Measurements from ENCODE around the gene POU3F3. TPM values are rescaled to one million over a fixed set of nuclear protein-coding genes. Genes with fewer than 3 reads are reported as not detected.

POU3F3 gene
- total RNA-seq, 2 donors from 2014 or later: 0.79 TPM; not detected in 1

DNA sequence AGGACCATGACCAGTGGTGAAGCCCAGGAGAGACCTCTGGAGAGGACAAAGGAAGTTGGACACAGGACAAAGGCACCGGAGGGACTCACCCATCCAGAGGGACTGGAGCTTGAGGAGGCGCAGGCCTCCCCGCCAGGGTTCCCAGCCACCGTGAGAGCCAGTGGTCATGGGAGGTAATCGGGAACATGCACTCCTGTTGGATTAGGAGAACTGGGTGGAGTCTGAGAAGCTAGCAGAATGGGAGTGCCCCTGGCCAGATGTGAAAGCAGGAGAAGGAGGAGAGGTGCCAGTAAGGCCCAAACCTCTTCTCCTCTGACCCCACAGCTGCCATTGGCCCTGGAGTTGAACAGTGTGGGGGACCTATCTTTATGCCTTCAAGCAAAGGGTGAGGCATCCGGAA, 20.3 kb downstream of the POU3F3 start:
- Histone ChIP-seq H3K27ac (no peak overlapping the region), H3K9me3 (no peaks in the 10 kb centered on the region), H3K4me3 (no peak overlapping the region), H3K27me3 (peaks cover 0 to 18% of the 10 kb centered on the region in 2 donors), H3K4me1 (peaks cover 0 to 16% of the 10 kb centered on the region in 2 donors), H3K36me3 (no peaks in the 10 kb centered on the region)
- TF ChIP-seq, protein P1, sequence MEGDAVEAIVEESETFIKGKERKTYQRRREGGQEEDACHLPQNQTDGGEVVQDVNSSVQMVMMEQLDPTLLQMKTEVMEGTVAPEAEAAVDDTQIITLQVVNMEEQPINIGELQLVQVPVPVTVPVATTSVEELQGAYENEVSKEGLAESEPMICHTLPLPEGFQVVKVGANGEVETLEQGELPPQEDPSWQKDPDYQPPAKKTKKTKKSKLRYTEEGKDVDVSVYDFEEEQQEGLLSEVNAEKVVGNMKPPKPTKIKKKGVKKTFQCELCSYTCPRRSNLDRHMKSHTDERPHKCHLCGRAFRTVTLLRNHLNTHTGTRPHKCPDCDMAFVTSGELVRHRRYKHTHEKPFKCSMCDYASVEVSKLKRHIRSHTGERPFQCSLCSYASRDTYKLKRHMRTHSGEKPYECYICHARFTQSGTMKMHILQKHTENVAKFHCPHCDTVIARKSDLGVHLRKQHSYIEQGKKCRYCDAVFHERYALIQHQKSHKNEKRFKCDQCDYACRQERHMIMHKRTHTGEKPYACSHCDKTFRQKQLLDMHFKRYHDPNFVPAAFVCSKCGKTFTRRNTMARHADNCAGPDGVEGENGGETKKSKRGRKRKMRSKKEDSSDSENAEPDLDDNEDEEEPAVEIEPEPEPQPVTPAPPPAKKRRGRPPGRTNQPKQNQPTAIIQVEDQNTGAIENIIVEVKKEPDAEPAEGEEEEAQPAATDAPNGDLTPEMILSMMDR (IDR thresholded peaks at IDR 0.05): no peak
- no peak for DNase-seq (ENCODE audit: low spot score)

DNA sequence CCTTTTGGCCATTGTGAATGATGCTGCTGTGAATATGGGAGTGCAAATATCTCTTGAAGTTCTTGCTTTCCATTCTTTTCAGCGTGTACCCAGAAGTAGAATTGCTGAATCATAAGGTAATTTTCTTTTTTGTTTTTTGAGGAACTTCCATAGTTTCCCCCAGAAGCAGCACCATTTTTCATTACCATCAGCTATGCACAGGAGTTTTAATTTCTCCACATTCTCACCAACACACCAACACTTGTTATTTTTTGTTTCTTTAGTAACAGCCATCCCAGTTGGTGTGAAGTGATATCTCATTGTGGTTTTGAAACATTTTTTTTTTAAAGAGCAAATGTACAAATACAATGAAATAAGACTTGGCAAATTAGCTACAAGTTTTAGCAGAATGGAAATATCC, 21.3 kb downstream of the POU3F3 start:
- Histone ChIP-seq H3K4me1 (peaks cover 0 to 16% of the 10 kb centered on the region in 2 donors), H3K27me3 (peaks cover 0 to 18% of the 10 kb centered on the region in 2 donors), H3K4me3 (no peak overlapping the region), H3K9me3 (no peaks in the 10 kb centered on the region), H3K36me3 (no peaks in the 10 kb centered on the region), H3K27ac (no peak overlapping the region)
- DNase-seq (ENCODE audit: low spot score): no peak
- TF ChIP-seq, protein P1 (IDR thresholded peaks at IDR 0.05): no peak

DNA sequence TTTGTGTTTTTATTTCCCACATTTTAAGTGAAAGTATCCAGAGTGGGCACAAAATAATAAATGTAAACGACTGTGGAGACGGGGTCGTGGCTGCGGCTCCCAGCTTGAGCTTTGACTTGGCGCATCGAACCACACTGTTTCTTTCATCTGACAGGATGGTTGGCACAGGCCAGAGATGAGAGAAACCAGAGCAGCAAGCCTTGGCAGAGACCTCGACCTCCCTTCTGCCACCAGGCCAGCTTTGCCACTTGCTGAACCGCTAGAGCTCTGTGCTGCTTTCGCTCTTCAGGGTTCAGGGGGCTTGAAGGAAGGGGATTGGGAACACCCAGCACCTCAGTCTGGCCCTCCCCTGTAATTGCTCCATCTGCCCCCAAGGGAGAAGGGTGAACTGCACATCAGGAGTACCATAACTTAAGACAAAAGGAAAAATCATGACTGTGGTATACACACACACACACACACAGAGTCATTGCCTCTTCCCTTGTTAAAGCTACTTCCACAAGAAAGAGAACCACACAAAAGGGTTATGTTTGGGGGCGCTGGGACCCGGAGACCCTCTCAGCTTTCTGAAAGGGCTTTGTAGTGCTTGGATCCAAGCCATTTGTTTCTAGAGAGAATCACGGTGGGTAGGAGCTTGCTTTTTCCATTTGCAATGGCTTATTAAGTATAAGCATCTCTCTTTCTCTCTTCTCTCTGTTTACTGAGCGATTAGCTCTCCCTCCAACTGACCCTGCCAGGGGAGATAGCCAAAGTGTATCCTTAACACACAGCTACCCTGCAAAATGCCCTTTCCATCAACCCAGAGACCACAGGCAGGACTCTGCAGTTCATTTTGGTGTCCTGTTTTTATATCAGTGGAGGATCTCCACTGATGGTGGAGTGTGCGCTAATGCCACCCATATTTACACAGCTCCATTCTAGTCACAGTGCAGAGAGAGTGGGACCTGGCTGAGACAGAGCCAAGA, 23.0 kb downstream of the POU3F3 start:
- no peak overlapping the region for H3K27ac ChIP-seq
- no peak for DNase-seq (ENCODE audit: low spot score)
- H3K27me3 ChIP-seq: peaks cover 0 to 9% of the 10 kb centered on the region in 2 donors
- no peaks in the 10 kb centered on the region for H3K36me3 ChIP-seq
- no peaks in the 10 kb centered on the region for H3K9me3 ChIP-seq
- TF ChIP-seq, protein P1 (IDR thresholded peaks at IDR 0.05): no peak
- peaks cover 0 to 16% of the 10 kb centered on the region in 2 donors for H3K4me1 ChIP-seq
- H3K4me3 ChIP-seq: no peak overlapping the region

DNA sequence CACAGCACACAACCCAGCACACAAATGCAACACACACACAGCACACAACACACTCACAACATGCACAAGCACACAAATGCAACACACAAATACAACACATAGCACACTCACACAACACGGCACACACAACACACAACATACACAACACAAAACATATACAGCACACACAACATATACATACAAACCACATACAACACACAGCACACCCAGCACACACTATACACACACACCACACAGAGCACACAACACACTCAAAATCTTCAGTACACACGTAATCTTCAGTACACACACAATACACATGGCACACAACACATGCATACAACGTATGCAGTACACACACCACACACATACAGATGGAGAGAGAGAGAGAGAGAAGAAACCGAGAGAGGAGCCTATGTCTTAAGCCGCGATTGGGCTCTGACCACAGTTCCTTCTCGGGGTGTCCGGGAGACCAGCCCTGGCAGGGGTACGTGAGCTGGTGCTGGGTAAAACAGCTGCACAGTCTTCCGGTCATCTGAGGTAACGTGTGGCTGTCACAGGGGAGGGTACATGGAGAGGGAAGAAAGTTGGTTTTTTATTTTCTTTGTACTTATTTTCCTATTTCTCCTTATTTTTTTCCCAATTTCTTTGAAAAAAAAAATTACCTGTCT, 25.1 kb downstream of the POU3F3 start:
- Histone ChIP-seq H3K27me3 (no peaks in the 10 kb centered on the region), H3K27ac (no peak overlapping the region), H3K36me3 (no peaks in the 10 kb centered on the region), H3K4me3 (no peak overlapping the region), H3K9me3 (no peaks in the 10 kb centered on the region), H3K4me1 (no peaks in the 10 kb centered on the region)
- no peak for DNase-seq (ENCODE audit: low spot score)
- TF ChIP-seq, protein P1 (IDR thresholded peaks at IDR 0.05): no peak

DNA sequence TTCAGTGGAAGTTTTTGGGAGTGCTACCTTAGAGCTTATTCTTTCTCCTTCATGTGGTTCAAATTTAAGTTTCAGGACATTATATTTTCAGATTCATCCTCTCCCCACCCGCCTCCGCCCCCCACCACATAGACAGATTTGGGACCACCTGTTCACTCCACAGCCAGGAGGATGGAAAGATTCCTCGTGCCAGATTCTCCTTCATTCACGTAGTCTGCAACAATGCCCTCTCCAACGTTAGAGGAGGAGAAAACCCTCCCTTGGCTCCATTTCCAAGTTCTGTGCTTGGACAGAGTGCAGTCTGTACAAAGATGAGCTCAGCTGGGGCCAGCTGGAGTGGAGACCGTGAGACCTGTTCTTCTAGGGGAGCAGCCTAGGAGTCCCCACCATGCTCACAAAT, 26.2 kb downstream of the POU3F3 start:
- Histone ChIP-seq H3K27me3 (no peaks in the 10 kb centered on the region), H3K9me3 (no peaks in the 10 kb centered on the region), H3K27ac (no peak overlapping the region), H3K4me3 (no peak overlapping the region), H3K36me3 (no peaks in the 10 kb centered on the region), H3K4me1 (no peaks in the 10 kb centered on the region)
- no peak for DNase-seq (ENCODE audit: low spot score)
- TF ChIP-seq, protein P1 (IDR thresholded peaks at IDR 0.05): no peak
